GM12801 (cell line): ENCODE data around the gene GNAS.

Source experiments
- CTCF ChIP-seq: IDR thresholded peaks from one replicate; pipeline ENCODE4 v1.5.1; 2011; ENCODE audit warnings: control low read depth; ENCODE audit not compliant: insufficient read length; ENCODE audit errors: extremely low read depth

Gene GNAS

GRCh38 chr20:58839991-58840747 is 12.3 kb upstream of the GNAS start:
- no peak for TF ChIP-seq CTCF

DNA sequence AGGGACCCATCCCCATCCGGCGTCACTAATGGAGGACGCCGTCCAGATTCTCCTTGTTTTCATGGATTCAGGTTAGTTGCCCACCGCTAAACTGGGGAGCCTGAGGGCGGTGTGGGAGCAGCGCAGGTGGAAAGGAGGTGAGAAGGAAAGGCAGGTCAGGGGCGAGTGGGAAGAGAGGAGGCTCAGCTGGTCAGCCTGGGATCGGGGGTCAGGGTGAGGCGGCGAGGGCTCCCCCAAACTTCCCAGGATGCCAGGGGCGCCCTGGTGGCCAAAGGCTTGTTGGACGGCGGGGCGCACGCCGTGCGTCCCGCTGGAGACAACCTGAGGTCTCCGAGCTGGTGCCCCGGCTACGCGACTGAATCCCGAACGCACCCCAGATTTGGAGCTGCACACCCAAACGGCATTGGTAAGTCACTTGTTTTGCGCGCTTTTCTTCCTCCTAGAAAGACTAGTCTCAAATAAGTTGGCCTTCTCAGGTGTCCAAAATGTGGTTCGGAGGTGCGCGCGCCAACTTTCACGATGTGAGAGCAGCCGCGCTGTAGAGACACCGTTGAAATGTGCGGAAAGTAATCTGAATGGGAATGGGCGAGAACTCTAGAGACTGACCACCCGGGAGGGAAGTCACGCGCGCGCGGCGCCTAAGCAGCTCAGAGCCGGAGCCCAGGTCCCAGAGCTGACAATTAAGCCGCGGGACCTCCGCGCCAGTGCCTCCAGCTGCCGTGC is 11.5 kb upstream of the GNAS start:
- no peak for TF ChIP-seq CTCF

DNA sequence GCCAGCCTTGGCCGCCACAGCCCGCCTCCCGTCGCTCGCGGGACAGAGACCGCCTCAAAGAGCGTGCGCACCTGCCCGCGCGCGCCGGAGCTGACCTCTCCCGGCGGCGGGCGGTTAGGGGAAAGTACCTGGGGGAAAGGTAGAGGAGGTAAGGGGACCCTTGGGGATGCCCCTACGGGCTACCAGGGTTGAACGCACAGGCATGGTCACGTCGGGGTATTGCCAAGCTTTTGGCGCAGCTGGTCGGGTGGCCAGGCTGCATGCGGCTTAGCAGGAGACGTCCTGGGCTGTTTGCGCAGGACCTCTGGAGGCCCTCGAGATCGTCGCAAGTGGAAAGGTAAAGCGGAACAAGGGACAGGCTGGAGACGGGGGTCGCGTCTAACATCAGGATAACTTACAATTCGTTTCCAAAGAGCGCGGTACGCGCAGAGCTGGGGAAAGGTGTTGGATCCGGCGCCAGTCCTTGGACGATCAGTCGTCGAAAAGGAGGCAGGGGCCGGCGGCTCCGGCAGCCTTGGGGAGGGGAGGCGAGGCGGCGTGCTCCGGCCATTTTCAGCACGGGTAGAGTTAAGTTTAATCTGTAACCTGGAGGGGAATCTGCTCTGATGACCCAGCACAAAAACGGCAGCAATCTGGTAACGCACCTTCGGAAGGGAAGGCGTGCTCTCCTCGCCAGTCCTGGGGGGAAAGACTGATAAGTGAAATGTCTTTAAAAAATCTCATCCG is 10.8 kb upstream of the GNAS start:
- no peak for TF ChIP-seq CTCF

GRCh38 chr20:58842276-58842675 is 10.2 kb upstream of the GNAS start:
- no peak for TF ChIP-seq CTCF

DNA sequence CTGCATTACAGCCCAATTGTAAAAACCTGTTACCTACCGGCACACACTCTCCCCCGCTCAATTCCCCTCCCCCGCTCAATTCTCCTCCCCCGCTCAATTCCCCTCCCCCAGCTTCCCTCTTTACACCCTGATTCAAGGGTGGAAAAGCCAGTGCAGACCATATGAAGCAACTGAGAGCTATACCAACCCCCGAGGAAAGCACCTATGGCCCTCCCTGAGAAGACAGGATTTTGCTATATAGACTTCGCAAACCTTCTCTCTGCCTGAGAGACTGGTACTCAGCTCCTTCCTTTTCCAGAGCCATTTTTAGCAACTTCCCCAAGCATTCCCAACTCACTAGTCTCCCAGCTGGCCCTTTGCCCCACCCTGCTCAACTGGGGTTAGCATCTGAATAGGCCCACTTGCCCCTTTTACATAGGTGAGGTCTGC is 9.4 kb upstream of the GNAS start:
- no peak for TF ChIP-seq CTCF

GRCh38 chr20:58845706-58846105 is 6.8 kb upstream of the GNAS start:
- TF ChIP-seq CTCF: no peak

GRCh38 chr20:58847463-58847862 is 5.1 kb upstream of the GNAS start:
- TF ChIP-seq CTCF: no peak
